Subcutaneous adipose tissue (tissue), 4 donors: ENCODE results near the gene SLC10A7. TPM values are rescaled to one million over a fixed set of nuclear protein-coding genes. Genes with fewer than 3 reads are reported as not detected.

Experiments used
- total RNA-seq, 4 donors: library from RNA; depleted of rRNA; stranded (reverse); fragments of >200 nt; gene quantifications; one replicate each; pipeline ENCODE4 v1.1.0, GENCODE V29; 2016
- TF ChIP-seq, protein P1 (sequence below): fragments of 450-650 bp; IDR thresholded peaks from one replicate; pipeline ENCODE4 v1.5.1; 2016; ENCODE audit warnings: low read depth, mild to moderate bottlenecking, control low read depth, antibody characterized with exemption, moderate library complexity

SLC10A7 gene
- total RNA-seq, 4 donors from 2014 or later = 10.2 to 18.1 (median 12.9) TPM

DNA sequence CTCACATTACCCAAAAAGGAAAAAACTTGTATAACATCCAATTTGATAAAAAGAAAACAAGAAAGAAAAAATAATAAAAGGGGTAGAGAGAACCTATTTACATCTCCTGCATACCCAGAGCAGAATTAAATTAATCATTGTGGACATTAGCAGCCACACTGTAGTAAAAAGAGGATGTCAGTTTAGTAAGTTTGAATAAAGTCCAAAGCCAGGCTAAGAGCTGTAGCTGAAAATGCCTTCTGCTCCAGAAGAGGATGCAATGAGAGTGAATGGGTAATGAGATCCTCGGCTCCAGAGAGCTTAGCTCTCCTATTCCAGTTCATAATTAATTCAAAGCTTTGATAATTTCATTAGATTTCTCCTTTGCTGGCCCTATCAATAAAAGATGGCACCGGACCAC lies 78.2 kb downstream of the SLC10A7 start:
- TF ChIP-seq, protein P1, sequence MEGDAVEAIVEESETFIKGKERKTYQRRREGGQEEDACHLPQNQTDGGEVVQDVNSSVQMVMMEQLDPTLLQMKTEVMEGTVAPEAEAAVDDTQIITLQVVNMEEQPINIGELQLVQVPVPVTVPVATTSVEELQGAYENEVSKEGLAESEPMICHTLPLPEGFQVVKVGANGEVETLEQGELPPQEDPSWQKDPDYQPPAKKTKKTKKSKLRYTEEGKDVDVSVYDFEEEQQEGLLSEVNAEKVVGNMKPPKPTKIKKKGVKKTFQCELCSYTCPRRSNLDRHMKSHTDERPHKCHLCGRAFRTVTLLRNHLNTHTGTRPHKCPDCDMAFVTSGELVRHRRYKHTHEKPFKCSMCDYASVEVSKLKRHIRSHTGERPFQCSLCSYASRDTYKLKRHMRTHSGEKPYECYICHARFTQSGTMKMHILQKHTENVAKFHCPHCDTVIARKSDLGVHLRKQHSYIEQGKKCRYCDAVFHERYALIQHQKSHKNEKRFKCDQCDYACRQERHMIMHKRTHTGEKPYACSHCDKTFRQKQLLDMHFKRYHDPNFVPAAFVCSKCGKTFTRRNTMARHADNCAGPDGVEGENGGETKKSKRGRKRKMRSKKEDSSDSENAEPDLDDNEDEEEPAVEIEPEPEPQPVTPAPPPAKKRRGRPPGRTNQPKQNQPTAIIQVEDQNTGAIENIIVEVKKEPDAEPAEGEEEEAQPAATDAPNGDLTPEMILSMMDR = no peak

DNA sequence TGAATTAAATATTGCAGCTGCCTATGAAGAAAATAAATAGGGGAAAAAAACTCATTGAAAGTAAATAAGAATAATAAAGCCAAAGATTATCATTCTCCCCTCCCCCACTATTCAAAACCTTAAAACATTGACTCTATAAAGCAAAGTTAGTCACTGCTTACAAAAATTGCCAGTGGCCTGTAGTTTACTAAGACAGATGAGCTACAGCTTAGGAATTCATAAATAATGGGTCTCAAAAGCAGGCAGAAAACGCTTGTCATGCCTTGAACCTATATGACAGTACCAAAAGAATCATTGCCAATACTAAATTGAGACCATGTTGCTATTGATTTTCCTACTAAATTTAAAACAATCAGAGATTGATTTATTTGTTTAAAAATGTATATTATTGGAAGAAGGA lies 78.9 kb downstream of the SLC10A7 start:
- TF ChIP-seq, protein P1 = no peak

DNA sequence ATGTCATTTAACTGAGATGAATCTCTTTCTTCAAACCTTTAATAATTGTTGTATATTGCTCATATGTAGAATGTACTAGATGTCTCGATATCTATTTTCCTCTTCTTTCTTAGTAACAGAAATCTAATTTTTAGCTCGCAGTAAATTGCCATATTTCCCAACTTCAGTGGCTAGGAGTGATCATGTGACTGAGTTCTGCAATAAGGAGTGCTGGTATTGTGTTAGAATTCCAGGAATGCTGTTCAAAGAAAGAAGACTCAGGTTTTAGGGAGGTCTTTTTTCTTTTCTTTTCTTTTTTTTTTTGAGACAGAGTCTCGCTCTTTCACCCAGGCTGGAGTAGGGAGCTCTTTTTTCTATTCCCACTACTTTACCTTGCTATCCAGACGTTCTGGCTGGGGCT lies 81.7 kb downstream of the SLC10A7 start:
- TF ChIP-seq, protein P1 = no peak

DNA sequence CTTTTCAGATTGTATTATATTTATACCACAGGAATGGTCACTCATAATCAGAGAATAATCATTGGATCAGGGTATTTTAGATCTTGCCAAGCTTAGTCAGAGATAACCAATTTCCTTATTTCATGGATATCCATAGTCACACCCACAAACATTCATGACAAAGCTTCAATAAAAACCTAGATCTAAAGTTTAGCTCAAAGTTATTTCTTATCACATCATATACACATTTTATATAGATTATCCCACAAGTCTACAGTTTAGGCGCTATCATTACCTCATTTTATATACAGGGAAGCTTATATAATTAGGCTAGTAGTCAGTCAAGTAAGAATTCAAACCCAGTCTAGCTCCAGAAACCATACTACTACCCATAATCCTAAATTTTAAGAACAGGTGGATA lies 82.3 kb downstream of the SLC10A7 start:
- TF ChIP-seq, protein P1 = no peak

DNA sequence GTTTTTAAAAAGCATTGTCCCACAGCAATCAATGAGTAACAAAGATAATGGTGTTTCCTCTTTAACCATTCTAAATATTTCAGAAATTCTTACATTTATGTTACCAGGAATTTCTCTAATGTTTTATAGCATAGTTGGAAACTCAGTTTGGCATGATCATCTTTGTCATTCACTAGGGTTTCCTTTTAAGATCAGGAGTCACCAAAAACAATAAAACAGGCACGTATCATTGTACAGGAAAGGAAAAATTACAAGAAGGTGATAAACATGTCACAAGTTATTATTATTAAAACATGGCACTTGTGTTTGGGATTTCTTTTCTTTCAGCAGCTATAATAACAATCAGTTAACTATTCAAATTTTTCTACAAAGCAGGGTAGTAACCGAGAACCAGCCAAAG lies 84.0 kb downstream of the SLC10A7 start:
- TF ChIP-seq, protein P1 = no peak

DNA sequence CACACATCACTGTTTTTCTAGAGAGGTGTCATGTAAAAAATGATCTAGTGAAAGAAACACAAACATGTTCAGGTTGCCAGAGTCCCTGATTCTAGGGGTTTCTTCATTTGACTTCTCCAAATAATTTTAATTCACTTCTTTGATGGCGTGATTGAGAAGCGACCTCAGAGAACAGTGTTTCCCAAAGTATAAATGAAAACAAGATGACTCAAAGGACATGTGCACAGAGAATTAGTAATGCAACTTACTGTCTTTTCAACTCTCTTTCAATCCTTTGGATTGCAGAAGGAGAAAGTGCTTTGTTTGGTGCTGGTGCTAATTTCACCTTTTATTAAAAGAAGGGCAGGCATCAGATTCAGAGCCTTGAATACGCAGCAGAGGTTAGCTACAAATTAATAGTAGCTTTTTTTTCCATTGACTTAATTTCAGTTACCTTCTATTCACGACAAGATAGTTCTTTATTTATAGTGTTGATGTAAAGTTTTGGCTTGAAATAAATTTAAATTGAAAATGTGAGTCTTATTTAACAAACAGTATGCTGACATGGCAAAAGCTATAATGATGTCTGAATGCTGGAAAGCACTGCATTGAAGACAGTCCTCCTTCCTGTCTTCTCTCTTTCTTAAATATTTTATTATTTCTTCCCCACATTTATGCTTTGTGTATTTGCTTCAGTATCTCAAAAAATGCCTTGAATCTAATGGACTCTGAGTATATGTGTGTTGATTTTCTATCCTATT lies 85.1 kb downstream of the SLC10A7 start:
- TF ChIP-seq, protein P1 = no peak

DNA sequence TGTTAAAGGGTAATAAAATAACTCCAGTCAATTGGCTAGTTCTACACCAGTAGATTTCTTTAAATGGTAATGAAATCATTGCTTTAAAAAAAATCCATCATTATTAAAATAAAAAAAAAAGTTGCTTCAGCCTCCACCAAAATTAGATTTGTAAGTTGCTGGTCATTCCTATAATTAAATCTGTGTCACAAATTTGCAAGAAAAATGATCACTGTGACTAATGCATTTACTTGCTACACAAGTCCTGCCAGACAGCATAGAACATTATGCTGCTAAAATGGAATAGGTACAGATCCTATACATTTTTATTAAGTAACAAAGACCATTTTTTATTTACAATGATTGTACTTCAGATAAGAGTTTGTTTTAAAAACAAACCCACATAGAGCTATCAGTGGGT lies 85.8 kb downstream of the SLC10A7 start:
- TF ChIP-seq, protein P1 = no peak
